ENCODE measurements around the gene RAPGEF1.
A peak's percentile ranks its signal among the peaks of the same experiment; 100 is the strongest.

GRCh38 chr9:131739133-131739958 lies 530 bp downstream of the RAPGEF1 start:
- peak in 1 of 4 experiments; percentile 20 for TF ChIP-seq CTCF (IDR thresholded peaks at IDR 0.05)
- no peak for TF ChIP-seq POLR2A (IDR thresholded peaks at IDR 0.05)
